ENCODE data around the gene CNTRL.
A peak's percentile ranks its signal among the peaks of the same experiment; 100 is the strongest.
"Not testable (repeated sequence)": the region's sequence is repeated elsewhere in the genome, so short reads cannot be mapped to it uniquely, and the experiment has no call there.

CNTRL gene

DNA sequence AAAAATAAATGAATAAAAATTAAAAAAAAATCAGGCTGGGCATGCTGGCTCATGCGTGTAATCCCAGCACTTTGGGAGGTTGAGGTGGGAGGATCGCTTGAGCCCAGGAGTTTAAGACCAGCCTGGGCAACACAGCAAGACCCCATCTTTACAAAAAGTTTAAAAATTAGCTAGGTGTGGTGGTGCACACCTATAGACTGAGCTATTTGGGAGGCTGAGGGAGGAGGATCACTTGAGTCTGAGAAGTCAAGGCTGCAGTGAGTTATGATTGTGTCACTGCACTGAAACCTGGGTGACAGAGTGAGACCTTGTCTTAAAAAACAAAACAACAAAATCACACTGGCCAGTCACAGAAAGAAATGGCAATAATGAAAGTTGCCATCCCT lies 3.4 kb upstream of the CNTRL start:
- no peak for DNase-seq

DNA sequence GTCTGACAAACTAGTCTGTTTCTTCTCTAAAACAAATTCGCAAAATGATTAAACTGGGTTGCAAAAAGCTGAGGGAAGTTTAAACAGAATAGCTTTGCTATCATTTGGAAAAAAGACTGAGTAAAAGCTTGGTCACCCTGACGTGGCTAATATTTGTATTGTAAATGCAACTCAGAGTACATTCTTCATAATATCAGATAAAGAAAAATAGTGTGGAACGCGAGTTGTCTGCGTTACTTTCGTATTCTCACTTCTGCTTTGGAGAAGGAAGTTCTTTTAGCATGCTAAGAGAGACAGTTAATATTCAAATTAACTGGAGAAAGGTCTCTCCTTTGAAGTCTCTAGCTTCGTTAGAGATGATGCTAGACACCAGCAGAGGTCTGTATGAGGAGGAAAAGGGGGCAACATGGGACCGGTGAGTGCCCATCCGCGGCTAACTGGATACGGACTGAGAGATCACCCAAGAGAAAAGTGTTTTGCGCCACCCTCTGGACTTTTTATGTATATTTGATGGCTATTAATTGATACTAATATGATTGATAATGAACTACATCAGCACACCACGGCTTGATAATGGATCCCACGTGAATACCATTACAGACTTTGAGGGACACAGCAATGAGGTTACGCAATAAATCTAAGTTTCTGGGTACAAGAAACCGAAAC lies 2.9 kb upstream of the CNTRL start:
- DNase-seq, result no peak

DNA sequence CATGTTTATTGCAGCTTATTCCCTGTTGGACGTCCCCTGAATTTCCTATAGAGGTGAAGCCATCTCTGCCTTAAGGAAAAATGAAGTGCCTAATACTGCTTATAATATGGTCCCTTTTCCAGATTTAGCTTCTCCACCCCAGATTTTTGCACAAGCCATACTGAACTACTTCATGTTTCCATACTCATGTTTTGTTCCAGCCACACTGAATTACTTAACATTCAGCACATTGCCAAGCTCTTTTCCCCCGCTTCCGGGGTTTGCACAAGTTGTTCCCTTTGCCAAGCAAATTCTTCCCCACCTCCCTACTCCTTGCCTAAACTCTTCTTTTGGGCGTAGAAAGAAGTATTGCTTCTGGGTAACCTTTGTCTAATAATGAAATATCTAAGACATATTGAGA lies 1.7 kb upstream of the CNTRL start:
- no peak for DNase-seq

DNA sequence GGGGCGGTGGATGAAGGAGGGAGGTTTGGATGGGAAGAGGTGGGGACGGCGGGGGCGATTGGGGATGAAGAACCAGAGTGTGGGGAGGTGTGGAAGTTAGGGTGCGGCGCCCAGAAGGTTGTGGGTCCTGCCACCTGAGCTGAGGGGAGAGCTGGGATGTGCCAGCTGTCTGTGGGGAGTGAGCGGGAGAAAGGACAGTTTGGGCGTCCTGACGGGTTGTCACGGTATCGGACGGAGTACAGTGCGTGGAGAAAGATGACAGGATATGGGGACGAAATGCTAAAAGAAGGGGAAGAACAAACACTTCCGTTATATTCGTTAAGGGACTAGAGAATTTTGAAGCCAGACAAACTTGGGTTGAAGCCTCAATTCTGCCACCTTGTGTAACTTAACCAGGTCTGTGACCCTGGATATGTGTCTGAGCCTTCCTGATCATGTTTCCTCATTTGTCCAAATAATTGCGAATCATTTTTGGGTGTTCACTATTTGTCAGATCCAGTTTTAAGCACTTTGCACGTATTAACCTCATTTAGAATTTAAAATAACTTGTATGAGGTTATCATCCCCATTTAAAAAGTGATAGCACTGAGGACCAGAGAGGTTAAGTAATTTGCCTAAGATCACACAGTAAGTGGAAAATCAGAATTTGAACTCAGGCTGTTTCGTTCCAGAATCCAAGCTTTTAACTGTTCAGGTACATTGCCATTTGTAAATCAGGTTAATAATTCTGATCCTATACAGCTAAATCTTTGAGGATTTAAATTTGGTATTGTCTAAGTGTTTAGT lies 689 bp downstream of the CNTRL start:
- DNase-seq, result peak in 1 of 2 experiments; percentile 46

DNA sequence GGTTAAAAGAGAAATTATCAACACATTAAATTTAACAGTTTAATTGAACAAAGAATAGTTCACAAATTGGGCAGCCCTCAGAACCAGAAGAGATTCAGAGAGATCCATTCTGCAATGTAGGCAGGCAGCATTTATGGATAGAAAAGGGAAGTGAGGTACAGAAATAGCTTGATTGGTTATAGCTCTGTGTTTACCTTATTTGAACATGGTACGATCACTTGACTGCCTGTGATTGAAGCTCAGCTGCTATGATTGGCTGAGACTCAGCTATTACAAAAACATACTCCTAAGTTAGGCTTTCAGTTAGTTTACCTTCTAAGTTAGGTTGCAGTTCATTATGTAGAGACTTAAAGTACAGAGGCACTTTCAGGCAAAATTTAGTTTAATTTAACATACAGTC lies 7.3 kb downstream of the CNTRL start:
- DNase-seq, result no peak

DNA sequence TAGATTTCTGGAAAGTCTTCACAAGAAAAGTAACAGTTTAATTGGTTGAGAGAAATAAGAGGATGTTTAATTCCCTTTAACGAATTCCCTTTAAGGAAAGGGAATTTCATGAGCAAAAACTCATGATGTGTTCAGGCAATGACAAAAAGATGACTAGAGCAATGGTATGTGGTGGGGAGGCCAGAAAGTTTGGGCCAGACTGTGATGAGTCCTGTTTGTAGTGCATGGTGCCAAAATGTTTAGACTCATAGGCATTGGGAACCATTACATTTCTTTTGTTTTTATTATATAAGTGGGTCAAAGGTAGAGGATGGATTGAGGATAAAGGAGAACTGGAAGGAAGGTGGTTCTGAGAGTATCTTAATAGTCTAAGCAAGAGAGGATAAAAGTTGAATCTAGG lies 10.9 kb downstream of the CNTRL start:
- no peak for DNase-seq

GRCh38 chr9:121088576-121088975 lies 13.8 kb downstream of the CNTRL start:
- DNase-seq, result no peak

GRCh38 chr9:121090743-121091142 lies 16.0 kb downstream of the CNTRL start:
- DNase-seq, result not testable (repeated sequence)

GRCh38 chr9:121095057-121095456 lies 20.3 kb downstream of the CNTRL start:
- DNase-seq, result no peak

GRCh38 chr9:121098567-121099198 lies 23.9 kb downstream of the CNTRL start:
- DNase-seq, result no peak

- DNase-seq, result not testable (repeated sequence)
These were observed 29.3 kb downstream of the CNTRL start for GRCh38 chr9:121104054-121104453.

- no peak for DNase-seq
These were observed 30.8 kb downstream of the CNTRL start for GRCh38 chr9:121105531-121105930.

- DNase-seq, result no peak
These were observed 32.3 kb downstream of the CNTRL start for GRCh38 chr9:121107029-121107428.

- DNase-seq, result no peak
These were observed 33.1 kb downstream of the CNTRL start for GRCh38 chr9:121107881-121108280.

DNA sequence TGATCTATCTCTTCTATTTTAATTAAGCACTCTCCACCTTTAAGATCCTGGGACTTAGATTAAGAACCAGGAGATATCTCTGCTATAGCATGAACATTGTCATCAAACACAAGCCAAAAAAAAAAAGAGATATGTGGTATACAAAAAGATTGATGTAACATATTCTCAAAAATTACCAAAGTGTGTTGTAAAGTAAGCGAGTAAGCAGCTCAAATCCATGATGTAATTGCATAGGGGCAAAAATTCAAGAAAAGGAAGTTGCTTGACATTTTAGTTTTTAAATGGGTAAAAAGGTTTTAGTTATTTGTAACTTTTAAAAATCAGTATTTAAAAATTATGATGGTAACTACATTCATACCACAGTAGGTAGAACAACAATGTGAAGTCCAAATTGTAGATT lies 40.7 kb downstream of the CNTRL start:
- no peak for DNase-seq

DNA sequence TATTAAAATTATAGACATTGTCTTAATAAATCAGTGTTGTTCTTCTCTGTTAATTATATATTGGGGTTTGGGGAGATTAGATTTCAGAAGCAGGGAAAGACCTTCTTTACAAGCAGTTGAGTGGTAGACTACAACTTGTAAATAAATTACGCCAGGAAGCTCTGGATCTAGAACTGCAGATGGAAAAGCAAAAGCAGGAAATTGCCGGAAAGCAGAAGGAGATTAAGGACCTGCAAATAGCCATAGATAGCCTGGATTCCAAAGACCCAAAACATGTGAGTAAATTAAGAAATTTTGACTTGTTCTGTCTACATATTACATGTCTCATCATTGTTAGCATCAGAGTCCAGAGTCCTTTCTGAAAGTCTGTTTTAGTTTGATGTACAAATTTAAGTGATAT lies 43.5 kb downstream of the CNTRL start:
- DNase-seq, result no peak

GRCh38 chr9:121120386-121120785 lies 45.6 kb downstream of the CNTRL start:
- no peak for DNase-seq

- DNase-seq, result no peak
These were observed 46.9 kb downstream of the CNTRL start for GRCh38 chr9:121121582-121122087.

GRCh38 chr9:121122246-121123032 lies 47.7 kb downstream of the CNTRL start:
- no peak for DNase-seq

DNA sequence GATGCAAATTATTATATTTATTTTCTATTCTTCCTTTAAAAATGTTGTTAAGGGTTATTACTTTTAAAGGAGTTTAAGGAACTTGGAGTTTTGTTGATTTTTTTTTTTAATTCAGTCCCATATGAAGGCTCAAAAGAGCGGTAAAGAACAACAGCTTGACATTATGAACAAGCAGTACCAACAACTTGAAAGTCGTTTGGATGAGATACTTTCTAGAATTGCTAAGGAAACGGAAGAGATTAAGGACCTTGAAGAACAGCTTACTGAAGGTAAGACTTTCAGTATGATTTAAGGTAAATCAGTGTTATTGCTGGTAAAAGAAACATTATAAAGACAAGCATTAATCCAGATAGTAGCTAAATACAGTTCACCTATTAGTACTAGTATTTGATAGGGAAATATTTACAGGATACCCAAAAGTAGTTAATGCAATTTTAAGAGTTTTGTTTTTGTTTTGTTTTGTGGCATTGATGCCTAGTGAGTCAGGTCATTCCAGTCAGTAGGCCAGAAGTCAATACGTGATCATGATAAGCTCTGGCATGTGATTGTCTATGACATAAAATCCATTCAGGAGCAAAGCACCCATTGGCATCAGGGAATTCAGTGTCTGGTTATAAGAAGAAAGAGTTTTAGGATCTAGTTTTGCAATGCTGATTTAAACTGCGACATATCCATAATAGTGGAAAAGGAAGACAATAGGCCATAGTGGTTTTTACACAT lies 49.2 kb downstream of the CNTRL start:
- DNase-seq, result no peak

- DNase-seq, result no peak
These were observed 50.8 kb downstream of the CNTRL start for GRCh38 chr9:121125590-121125989.

GRCh38 chr9:121129384-121129783 lies 54.6 kb downstream of the CNTRL start:
- DNase-seq, result not testable (repeated sequence)

Data from NCI-H1930 (cell line).